ENCODE data around the gene ANAPC16. TPM values are rescaled to one million over a fixed set of nuclear protein-coding genes. Genes with fewer than 3 reads are reported as not detected.
"Not testable (repeated sequence)": the region's sequence is repeated elsewhere in the genome, so short reads cannot be mapped to it uniquely, and the experiment has no call there.

ANAPC16 gene
- total RNA-seq, 1 experiment from 2014 or later: 110 TPM

- BruUV-seq (replicated peaks): no TSS peak
- peaks cover 52% of the 10 kb centered on the region for H3K36me3 Mint-ChIP-seq (ENCODE audit: insufficient read depth, unreplicated experiment)
- no peaks in the 10 kb centered on the region for H3K27me3 Mint-ChIP-seq (ENCODE audit: insufficient read depth, unreplicated experiment)
- peak overlapping the region; percentile 23 for H3K27ac Mint-ChIP-seq (ENCODE audit: low read depth, unreplicated experiment)
- no peaks in the 10 kb centered on the region for H3K9me3 Mint-ChIP-seq (ENCODE audit: unreplicated experiment)
- no peak for TF ChIP-seq CTCF (IDR thresholded peaks at IDR 0.05; ENCODE audit: unreplicated experiment)
- intact Hi-C loops (cut with micrococcal nuclease): loop anchor here (1.0 to 2.0 kb wide), 3 partner anchors 97 to 175 kb away; no protein-coding TSS in a partner anchor
- ChIA-PET CTCF (interaction anchor here (0.6 to 5.0 kb wide), 16 partner anchors 8 to 328 kb away, joined by 3 to 42 read pairs (median 4); partner anchors contain the start of gene ANAPC16), POLR2A (interaction anchor here (0.8 to 1.3 kb wide), 6 partner anchors 8 to 108 kb away, joined by 3 to 6 read pairs (median 4); partner anchors contain the start of genes ANAPC16 and ASCC1)
- no peak overlapping the region for H3K4me3 Mint-ChIP-seq (ENCODE audit: unreplicated experiment)
- peaks cover 12% of the 10 kb centered on the region for H3K4me1 Mint-ChIP-seq (ENCODE audit: insufficient read depth, unreplicated experiment)
- no peak for DNase-seq (ENCODE audit: unreplicated experiment)
Measured at GRCh38 chr10:72223743-72224101, 7.9 kb downstream of the ANAPC16 start.

DNA sequence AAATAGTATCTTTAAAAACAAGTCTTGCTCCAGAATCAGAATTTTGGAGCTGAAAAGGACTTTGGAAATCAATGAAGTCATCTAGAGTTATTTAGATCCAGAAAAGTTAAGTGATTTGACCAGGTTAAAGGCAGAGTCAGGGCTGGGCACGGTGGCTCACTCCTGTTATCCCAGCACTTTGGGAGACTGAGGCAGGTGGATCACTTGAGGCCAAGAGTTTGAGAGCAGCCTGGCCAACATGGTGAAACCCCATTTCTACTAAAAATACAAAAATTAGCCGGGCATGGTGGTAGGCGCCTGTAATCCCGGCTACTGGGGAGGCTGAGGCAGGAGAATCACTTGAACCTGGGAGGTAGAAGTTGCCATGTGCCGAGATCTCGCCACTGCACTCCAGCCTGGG is 8.4 kb downstream of the ANAPC16 start:
- H3K27me3 Mint-ChIP-seq (ENCODE audit: insufficient read depth, unreplicated experiment); BruUV-seq (replicated peaks); H3K4me3 Mint-ChIP-seq (ENCODE audit: unreplicated experiment); H3K9me3 Mint-ChIP-seq (ENCODE audit: unreplicated experiment); DNase-seq (ENCODE audit: unreplicated experiment); intact Hi-C loops (cut with micrococcal nuclease): not testable (repeated sequence)
- Mint-ChIP-seq H3K4me1 (ENCODE audit: insufficient read depth, unreplicated experiment) (peaks cover 12% of the 10 kb centered on the region), H3K36me3 (ENCODE audit: insufficient read depth, unreplicated experiment) (peaks cover 48% of the 10 kb centered on the region), H3K27ac (ENCODE audit: low read depth, unreplicated experiment) (peak overlapping the region; percentile 23)
- POLR2A ChIA-PET: interaction anchor here (0.5 to 3.0 kb wide), 9 partner anchors 9 to 844 kb away, joined by 3 to 10 read pairs (median 5); partner anchors contain the start of genes ANAPC16, ASCC1 and DDIT4
- CTCF ChIA-PET: interaction anchor here (0.6 to 5.0 kb wide), 17 partner anchors 9 to 328 kb away, joined by 3 to 42 read pairs (median 4); partner anchors contain the start of gene ANAPC16

- no peaks in the 10 kb centered on the region for H3K9me3 Mint-ChIP-seq (ENCODE audit: unreplicated experiment)
- H3K4me1 Mint-ChIP-seq (ENCODE audit: insufficient read depth, unreplicated experiment): peaks cover 25% of the 10 kb centered on the region
- no peak overlapping the region for H3K4me3 Mint-ChIP-seq (ENCODE audit: unreplicated experiment)
- ChIA-PET CTCF (interaction anchor here (0.6 to 1.9 kb wide), 6 partner anchors 77 to 848 kb away, joined by 3 to 9 read pairs (median 3); no protein-coding TSS in a partner anchor), POLR2A (interaction anchor here (0.6 to 3.0 kb wide), 10 partner anchors 10 to 109 kb away, joined by 3 to 13 read pairs (median 6); partner anchors contain the start of genes ANAPC16, ASCC1 and DDIT4)
- DNase-seq (ENCODE audit: unreplicated experiment): no peak
- no TSS peak for BruUV-seq (replicated peaks)
- peak overlapping the region; percentile 90 for H3K27ac Mint-ChIP-seq (ENCODE audit: low read depth, unreplicated experiment)
- intact Hi-C loops (cut with micrococcal nuclease): no loop called here
- no peak for TF ChIP-seq CTCF (IDR thresholded peaks at IDR 0.05; ENCODE audit: unreplicated experiment)
- peaks cover 38% of the 10 kb centered on the region for H3K36me3 Mint-ChIP-seq (ENCODE audit: insufficient read depth, unreplicated experiment)
- H3K27me3 Mint-ChIP-seq (ENCODE audit: insufficient read depth, unreplicated experiment): no peaks in the 10 kb centered on the region
Measured at GRCh38 chr10:72226418-72227027, 10.7 kb downstream of the ANAPC16 start.

GRCh38 chr10:72227826-72228225 is 12.0 kb downstream of the ANAPC16 start:
- Mint-ChIP-seq H3K4me3 (ENCODE audit: unreplicated experiment) (no peak overlapping the region), H3K9me3 (ENCODE audit: unreplicated experiment) (no peaks in the 10 kb centered on the region), H3K27ac (ENCODE audit: low read depth, unreplicated experiment) (peak overlapping the region; percentile 23), H3K36me3 (ENCODE audit: insufficient read depth, unreplicated experiment) (peaks cover 37% of the 10 kb centered on the region), H3K4me1 (ENCODE audit: insufficient read depth, unreplicated experiment) (peaks cover 25% of the 10 kb centered on the region), H3K27me3 (ENCODE audit: insufficient read depth, unreplicated experiment) (no peaks in the 10 kb centered on the region)
- ChIA-PET POLR2A (interaction anchor here (2.6 to 3.9 kb wide), 6 partner anchors 16 to 109 kb away, joined by 11 to 56 read pairs (median 22); partner anchors contain the start of gene DDIT4), CTCF (interaction anchor here (0.8 to 1.0 kb wide), 2 partner anchors 89 to 94 kb away, joined by 3 to 5 read pairs; no protein-coding TSS in a partner anchor)
- intact Hi-C loops (cut with micrococcal nuclease): no loop called here
- no peak for TF ChIP-seq CTCF (IDR thresholded peaks at IDR 0.05; ENCODE audit: unreplicated experiment)
- BruUV-seq (replicated peaks): no TSS peak
- DNase-seq (ENCODE audit: unreplicated experiment): no peak
